H9 (cell line): ENCODE measurements around the gene ACCSL. TPM values are rescaled to one million over a fixed set of nuclear protein-coding genes. Genes with fewer than 3 reads are reported as not detected.

Experiments
- DNase-seq: peaks from one replicate; pipeline ENCODE4 v3.0.0-alpha.2; 2017
- H2AFZ ChIP-seq: one replicate; pipeline ENCODE4 v1.6.1; 2013; ENCODE audit warnings: mild to moderate bottlenecking, low read length, control low read depth, moderate library complexity
- H2AK5ac ChIP-seq: 2 replicates; pipeline ENCODE4 v1.6.1; 2013; ENCODE audit warnings: low read length, control low read depth, mixed read lengths; ENCODE audit not compliant: insufficient read length
- H2BK120ac ChIP-seq: one replicate; pipeline ENCODE4 v1.6.1; 2013; ENCODE audit warnings: low read depth, mild to moderate bottlenecking, low read length, control low read depth, inconsistent platforms; ENCODE audit not compliant: poor library complexity, severe bottlenecking
- H2BK12ac ChIP-seq: 2 replicates; pipeline ENCODE4 v1.6.1; 2013; ENCODE audit warnings: low read length, control low read depth, mixed read lengths, low read depth; ENCODE audit not compliant: insufficient read length
- H2BK15ac ChIP-seq: 2 replicates; pipeline ENCODE4 v1.6.1; 2013; ENCODE audit warnings: low read depth, low read length, control low read depth
- H2BK20ac ChIP-seq: one replicate; pipeline ENCODE4 v1.6.1; 2013; ENCODE audit warnings: low read depth, mild to moderate bottlenecking, low read length, control low read depth, inconsistent platforms; ENCODE audit not compliant: poor library complexity, severe bottlenecking
- H2BK5ac ChIP-seq: 2 replicates; pipeline ENCODE4 v1.6.1; 2013; ENCODE audit warnings: low read length, control low read depth, mixed read lengths; ENCODE audit not compliant: insufficient read length
- H3K14ac ChIP-seq: 2 replicates; pipeline ENCODE4 v1.6.1; 2013; ENCODE audit warnings: low read length, control low read depth; ENCODE audit not compliant: insufficient read depth
- H3K18ac ChIP-seq: 2 replicates; pipeline ENCODE4 v1.6.1; 2013; ENCODE audit warnings: low read depth, mild to moderate bottlenecking, mixed read lengths, low read length, control low read depth; ENCODE audit not compliant: insufficient read length
- H3K23ac ChIP-seq: 2 replicates; pipeline ENCODE4 v1.6.1; 2013; ENCODE audit warnings: low read length, control low read depth, mixed read lengths, low read depth; ENCODE audit not compliant: insufficient read length
- H3K23me2 ChIP-seq: 2 replicates; pipeline ENCODE4 v1.6.1; 2013; ENCODE audit warnings: low read depth, mild to moderate bottlenecking, mixed read lengths, low read length, control low read depth; ENCODE audit not compliant: insufficient read length, poor library complexity, severe bottlenecking
- H3K27ac ChIP-seq: 2 replicates; pipeline ENCODE4 v1.5.1; 2013; ENCODE audit warnings: low read length, control low read depth, mixed read lengths, low read depth; ENCODE audit not compliant: insufficient read length
- H3K27me3 ChIP-seq: 2 replicates; pipeline ENCODE4 v1.6.1; 2013; ENCODE audit warnings: low read length, control low read depth, inconsistent platforms; ENCODE audit not compliant: insufficient read depth
- H3K4ac ChIP-seq: 2 replicates; pipeline ENCODE4 v1.6.1; 2013; ENCODE audit warnings: low read depth, mild to moderate bottlenecking, control low read depth, inconsistent platforms, low read length, moderate library complexity
- H3K4me1 ChIP-seq: 2 replicates; pipeline ENCODE4 v1.6.1; 2013; ENCODE audit warnings: low read length, control low read depth, inconsistent platforms; ENCODE audit not compliant: insufficient read depth
- H3K4me2 ChIP-seq: 2 replicates; pipeline ENCODE4 v1.6.1; 2013; ENCODE audit warnings: low read length, control low read depth, mixed read lengths; ENCODE audit not compliant: insufficient read length, insufficient read depth
- H3K56ac ChIP-seq: 2 replicates; pipeline ENCODE4 v1.6.1; 2013; ENCODE audit warnings: low read depth, mild to moderate bottlenecking, mixed read lengths, low read length, control low read depth; ENCODE audit not compliant: insufficient read length
- H3K79me1 ChIP-seq: 2 replicates; pipeline ENCODE4 v1.6.1; 2013; ENCODE audit warnings: low read depth, mild to moderate bottlenecking, moderate library complexity, low read length, control low read depth, inconsistent platforms; ENCODE audit not compliant: insufficient read depth, poor library complexity, severe bottlenecking
- H3K79me2 ChIP-seq: 2 replicates; pipeline ENCODE4 v1.6.1; 2013; ENCODE audit warnings: low read length, control low read depth, inconsistent platforms; ENCODE audit not compliant: insufficient read depth
- H3K9ac ChIP-seq: 2 replicates; pipeline ENCODE4 v1.6.1; 2013; ENCODE audit warnings: low read length, control low read depth, mixed read lengths; ENCODE audit not compliant: insufficient read length; ENCODE audit errors: extremely low read depth
- H3K9me3 ChIP-seq: one replicate; pipeline ENCODE4 v1.6.1; 2013; ENCODE audit warnings: low read depth, low read length, inconsistent platforms; ENCODE audit not compliant: control insufficient read depth
- H3T11ph ChIP-seq: one replicate; pipeline ENCODE4 v1.6.1; 2013; ENCODE audit warnings: mild to moderate bottlenecking, low read length, control low read depth, inconsistent platforms
- H4K20me1 ChIP-seq: one replicate; pipeline ENCODE4 v1.6.1; 2013; ENCODE audit not compliant: control insufficient read depth, insufficient read length, insufficient read depth
- H4K5ac ChIP-seq: 2 replicates; pipeline ENCODE4 v1.6.1; 2013; ENCODE audit warnings: low read depth, mild to moderate bottlenecking, mixed read lengths, low read length, control low read depth; ENCODE audit not compliant: insufficient read length
- H4K8ac ChIP-seq: replicated peaks from 2 replicates; pipeline ENCODE4 v1.6.1; 2013; ENCODE audit warnings: low read length, control low read depth, mixed read lengths, low read depth; ENCODE audit not compliant: insufficient read length
- H4K91ac ChIP-seq: 2 replicates; pipeline ENCODE4 v1.6.1; 2013; ENCODE audit warnings: low read depth, mild to moderate bottlenecking, moderate library complexity, mixed read lengths, low read length, control low read depth; ENCODE audit not compliant: insufficient read length
- H3K27ac Mint-ChIP-seq, 3 experiments: 2 replicates in 2 of 3; 3 replicates in 1 of 3; pipeline ENCODE4 v1.8.0; 2020 to 2021; ENCODE audit warnings: mixed read lengths in 3 of 3, mild to moderate bottlenecking in 1 of 3, moderate library complexity in 1 of 3
- H3K27me3 Mint-ChIP-seq: 2 replicates; pipeline ENCODE4 v1.8.0; 2021; ENCODE audit warnings: low read depth, mild to moderate bottlenecking, moderate library complexity, mixed read lengths
- H3K36me3 Mint-ChIP-seq, 3 experiments: 2 replicates in 2 of 3; 3 replicates in 1 of 3; pipeline ENCODE4 v1.8.0; 2020 to 2021; ENCODE audit warnings: low read depth in 3 of 3, mixed read lengths in 3 of 3; ENCODE audit not compliant: insufficient read depth in 1 of 3
- H3K4me1 Mint-ChIP-seq, 2 experiments: 2 replicates each; pipeline ENCODE4 v1.8.0; 2020; ENCODE audit warnings: mixed read lengths in 2 of 2
- H3K4me3 Mint-ChIP-seq, 2 experiments: 2 replicates in 1 of 2; 3 replicates in 1 of 2; pipeline ENCODE4 v1.8.0; 2020 to 2021; ENCODE audit warnings: mild to moderate bottlenecking in 2 of 2, mixed read lengths in 2 of 2, moderate library complexity in 1 of 2
- H3K9me3 Mint-ChIP-seq, 2 experiments: 2 replicates in 1 of 2; 3 replicates in 1 of 2; pipeline ENCODE4 v1.8.0; 2020; ENCODE audit warnings: mild to moderate bottlenecking in 2 of 2, mixed read lengths in 2 of 2, moderate library complexity in 1 of 2
- WGBS: extraction: QIAGEN DNeasy Blood & Tissue Kit; methylation state at CpG from one replicate; pipeline ENCODE4 v1.1.7; 2013; ENCODE audit warnings: missing lambda C conversion rate, low lambda C conversion rate, mixed read lengths; ENCODE audit not compliant: insufficient read length; ENCODE audit errors: extremely low coverage; 5-methylcytosine and 5-hydroxymethylcytosine counted together
- total RNA-seq: library from RNA; stranded (reverse); gene quantifications from 2 replicates; pipeline ENCODE4 v1.2.1, GENCODE V29; 2021
- TF ChIP-seq, protein P1 (sequence below): fragments of 200-600 bp; sonication (generic); conservative IDR thresholded peaks from 3 replicates; pipeline ENCODE4 v1.8.0; 2021; ENCODE audit warnings: antibody characterized with exemption, mild to moderate bottlenecking

The ACCSL gene
- total RNA-seq, 1 experiment from 2014 or later, result not detected

DNA sequence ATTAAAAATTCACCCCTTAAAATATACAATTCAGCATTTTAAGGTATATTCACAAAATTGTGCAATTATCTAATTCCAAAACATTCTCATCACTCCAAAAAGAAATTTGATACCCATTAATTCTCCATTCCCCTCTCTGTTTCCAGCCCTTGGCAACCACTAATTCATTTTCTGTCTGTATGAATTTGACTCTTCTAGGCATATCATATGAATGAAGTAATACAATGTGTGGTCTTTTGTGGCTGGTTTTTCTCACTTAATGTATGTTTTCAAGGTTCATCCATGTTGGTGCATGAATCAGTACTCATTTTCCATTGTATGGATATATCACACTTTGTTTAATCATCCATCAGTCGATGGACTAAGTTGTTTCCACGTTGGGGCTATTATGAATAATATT is 29.0 kb upstream of the ACCSL start:
- no peak overlapping the region for H3K14ac ChIP-seq
- H3K4ac ChIP-seq, result no peak overlapping the region
- DNase-seq, result no peak
- H2BK15ac ChIP-seq, result no peak overlapping the region
- Mint-ChIP-seq H3K27me3 (peaks cover 31% of the 10 kb centered on the region), H3K4me1 (no peaks in the 10 kb centered on the region), H3K36me3 (peaks cover 0 to 5% (median 0%) of the 10 kb centered on the region in 3 experiments; a peak in 2 of 7 replicates), H3K4me3 (no peak overlapping the region), H3K9me3 (peaks cover 5 to 11% of the 10 kb centered on the region in 2 experiments; a peak in 3 of 5 replicates), H3K27ac (no peak overlapping the region)
- H2AK5ac ChIP-seq, result no peak overlapping the region
- no peak overlapping the region for H3K27ac ChIP-seq
- H3K4me1 ChIP-seq, result no peaks in the 10 kb centered on the region
- H4K8ac ChIP-seq, result no peak overlapping the region
- no peak overlapping the region for H3K18ac ChIP-seq
- no peak overlapping the region for H3T11ph ChIP-seq
- no CpG with 5 or more reads among the region's 2 CpGs for WGBS
- no peak overlapping the region for H3K4me2 ChIP-seq
- H4K5ac ChIP-seq, result no peak overlapping the region
- no peak overlapping the region for H3K9ac ChIP-seq
- no peaks in the 10 kb centered on the region for H3K27me3 ChIP-seq
- H2BK12ac ChIP-seq, result no peak overlapping the region
- no peaks in the 10 kb centered on the region for H4K20me1 ChIP-seq
- no peaks in the 10 kb centered on the region for H3K79me2 ChIP-seq
- no peaks in the 10 kb centered on the region for H3K9me3 ChIP-seq
- no peak overlapping the region for H4K91ac ChIP-seq
- H2BK120ac ChIP-seq, result no peak overlapping the region
- H2AFZ ChIP-seq, result no peak overlapping the region
- no peak overlapping the region for H2BK5ac ChIP-seq
- TF ChIP-seq, protein P1, sequence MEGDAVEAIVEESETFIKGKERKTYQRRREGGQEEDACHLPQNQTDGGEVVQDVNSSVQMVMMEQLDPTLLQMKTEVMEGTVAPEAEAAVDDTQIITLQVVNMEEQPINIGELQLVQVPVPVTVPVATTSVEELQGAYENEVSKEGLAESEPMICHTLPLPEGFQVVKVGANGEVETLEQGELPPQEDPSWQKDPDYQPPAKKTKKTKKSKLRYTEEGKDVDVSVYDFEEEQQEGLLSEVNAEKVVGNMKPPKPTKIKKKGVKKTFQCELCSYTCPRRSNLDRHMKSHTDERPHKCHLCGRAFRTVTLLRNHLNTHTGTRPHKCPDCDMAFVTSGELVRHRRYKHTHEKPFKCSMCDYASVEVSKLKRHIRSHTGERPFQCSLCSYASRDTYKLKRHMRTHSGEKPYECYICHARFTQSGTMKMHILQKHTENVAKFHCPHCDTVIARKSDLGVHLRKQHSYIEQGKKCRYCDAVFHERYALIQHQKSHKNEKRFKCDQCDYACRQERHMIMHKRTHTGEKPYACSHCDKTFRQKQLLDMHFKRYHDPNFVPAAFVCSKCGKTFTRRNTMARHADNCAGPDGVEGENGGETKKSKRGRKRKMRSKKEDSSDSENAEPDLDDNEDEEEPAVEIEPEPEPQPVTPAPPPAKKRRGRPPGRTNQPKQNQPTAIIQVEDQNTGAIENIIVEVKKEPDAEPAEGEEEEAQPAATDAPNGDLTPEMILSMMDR, result no peak
- H3K23ac ChIP-seq, result no peak overlapping the region
- H3K23me2 ChIP-seq, result no peaks in the 10 kb centered on the region
- no peaks in the 10 kb centered on the region for H3K79me1 ChIP-seq
- H2BK20ac ChIP-seq, result no peak overlapping the region
- no peak overlapping the region for H3K56ac ChIP-seq
